ENCODE data around the gene EHBP1. TPM values are rescaled to one million over a fixed set of nuclear protein-coding genes. Genes with fewer than 3 reads are reported as not detected.

The EHBP1 gene
- total RNA-seq (10 to 100 TPM; 14.3 to 20.2 (median 16.9) TPM), polyA plus RNA-seq (10 to 100 TPM in 1 of 3 donors, 1 to 10 TPM in 2; 3.9 to 10.1 (median 5.2) TPM)
- long read RNA-seq, donor 1, partial matches to known transcripts = 1 of 3 reads
- long read RNA-seq, donor 1, other reads (novel, unspliced or antisense) = 1 of 3 reads
- long read RNA-seq, donor 2, full-length matches to known transcripts = 1 of 3 reads
- long read RNA-seq, donor 2, partial matches to known transcripts = 1 of 3 reads
- long read RNA-seq, donor 2, other reads (novel, unspliced or antisense) = 1 of 3 reads

DNA sequence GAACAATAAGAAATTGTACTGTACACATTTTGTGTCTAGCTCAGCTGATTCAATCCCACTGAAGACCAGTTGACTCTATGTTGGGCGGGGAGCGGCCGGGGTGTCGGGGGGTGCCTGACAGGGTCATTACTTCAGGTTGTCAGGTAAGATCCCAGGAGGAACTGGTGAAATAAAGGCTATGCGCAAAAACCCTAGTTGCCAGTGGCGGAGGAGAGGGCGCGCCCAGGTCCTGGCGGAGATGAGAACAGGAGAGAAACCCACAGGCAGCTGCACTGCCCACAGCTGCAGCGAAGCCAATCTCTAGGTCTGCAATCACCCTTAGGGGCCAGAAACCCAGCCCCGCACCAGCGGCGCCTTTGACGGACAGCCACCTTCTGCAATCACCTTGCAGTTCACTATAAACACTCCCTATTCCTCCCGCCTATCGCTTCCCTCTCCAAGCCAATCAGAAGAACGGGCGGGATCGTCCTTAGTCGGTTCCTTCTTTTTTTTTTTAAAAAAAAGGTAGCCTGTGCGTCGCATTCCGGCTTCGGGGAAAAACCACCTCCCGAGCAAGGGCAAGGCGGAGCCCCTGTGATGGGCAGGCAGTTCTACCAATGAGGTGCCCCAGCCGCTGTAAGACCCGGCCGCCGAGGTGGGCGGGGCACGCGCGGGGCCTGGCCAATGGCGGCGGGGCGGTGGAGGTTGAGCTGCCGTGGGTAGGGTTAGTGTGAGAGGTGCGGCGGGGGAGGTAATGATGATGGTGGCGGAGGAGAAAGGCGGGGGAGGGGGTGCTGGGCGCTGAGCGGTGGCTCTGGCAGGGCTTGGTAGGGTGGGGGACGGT lies at the start of gene EHBP1:
EHBP1 (plus strand) TSS at position 707 of the 823 bp plus-strand sequence. CDS start 1,479 bp downstream, outside the sequence.
- DNase-seq = peak; percentile 99
- Histone ChIP-seq H3K36me3 (ENCODE audit: insufficient read depth in 1 of 2, low read depth in 1 of 2) (no peaks in the 10 kb centered on the region), H3K27me3 (ENCODE audit: insufficient read depth in 3 of 3, low read length in 2 of 3) (no peaks in the 10 kb centered on the region), H3K27ac (peak within 1 kb of the TSS; percentile 82), H3K4me1 (peaks cover 25% of the 10 kb centered on the region), H3K4me3 (peak within 1 kb of the TSS; percentile 77), H3K9me3 (no peaks in the 10 kb centered on the region)
- ATAC-seq = peak; percentile 97 to 99 (median 98)
- WGBS, 3 donors = 0 to 1% (median 0%) methylated on average over 39 to 45 of the region's 45 CpGs
- TF ChIP-seq, protein P1, sequence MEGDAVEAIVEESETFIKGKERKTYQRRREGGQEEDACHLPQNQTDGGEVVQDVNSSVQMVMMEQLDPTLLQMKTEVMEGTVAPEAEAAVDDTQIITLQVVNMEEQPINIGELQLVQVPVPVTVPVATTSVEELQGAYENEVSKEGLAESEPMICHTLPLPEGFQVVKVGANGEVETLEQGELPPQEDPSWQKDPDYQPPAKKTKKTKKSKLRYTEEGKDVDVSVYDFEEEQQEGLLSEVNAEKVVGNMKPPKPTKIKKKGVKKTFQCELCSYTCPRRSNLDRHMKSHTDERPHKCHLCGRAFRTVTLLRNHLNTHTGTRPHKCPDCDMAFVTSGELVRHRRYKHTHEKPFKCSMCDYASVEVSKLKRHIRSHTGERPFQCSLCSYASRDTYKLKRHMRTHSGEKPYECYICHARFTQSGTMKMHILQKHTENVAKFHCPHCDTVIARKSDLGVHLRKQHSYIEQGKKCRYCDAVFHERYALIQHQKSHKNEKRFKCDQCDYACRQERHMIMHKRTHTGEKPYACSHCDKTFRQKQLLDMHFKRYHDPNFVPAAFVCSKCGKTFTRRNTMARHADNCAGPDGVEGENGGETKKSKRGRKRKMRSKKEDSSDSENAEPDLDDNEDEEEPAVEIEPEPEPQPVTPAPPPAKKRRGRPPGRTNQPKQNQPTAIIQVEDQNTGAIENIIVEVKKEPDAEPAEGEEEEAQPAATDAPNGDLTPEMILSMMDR (IDR thresholded peaks at IDR 0.05) = no peak
- intact Hi-C loops (cut with DNase I) = loop anchor here (5.0 kb wide), 2 partner anchors 67 to 248 kb away; no protein-coding TSS in a partner anchor

DNA sequence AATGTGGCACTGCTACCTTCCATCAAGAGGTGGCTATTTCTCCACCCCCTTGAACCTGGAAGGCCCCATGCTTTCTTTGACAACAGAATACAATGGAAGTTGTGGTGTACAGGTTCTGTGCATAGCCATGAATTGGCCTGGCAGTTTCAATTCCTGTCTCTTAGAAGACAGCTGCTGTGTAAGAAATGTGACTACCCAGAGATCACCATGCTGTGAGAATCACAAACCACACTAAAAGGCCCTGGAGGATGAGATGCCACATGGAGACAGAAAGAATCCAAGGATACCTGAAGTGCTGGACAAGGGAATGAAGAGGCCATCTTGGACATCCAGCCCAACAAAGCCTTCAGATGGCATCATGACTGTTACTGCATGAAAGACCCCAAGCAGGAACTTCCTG lies 47.7 kb upstream of the EHBP1 start:
- H3K4me3 ChIP-seq = no peak overlapping the region
- no peaks in the 10 kb centered on the region for H3K27me3 ChIP-seq (ENCODE audit: insufficient read depth in 3 of 3, low read length in 2 of 3)
- no peak for DNase-seq
- TF ChIP-seq, protein P1 (IDR thresholded peaks at IDR 0.05) = no peak
- H3K9me3 ChIP-seq = no peaks in the 10 kb centered on the region
- no peak for ATAC-seq
- intact Hi-C loops (cut with DNase I) = no loop called here
- no peak overlapping the region for H3K27ac ChIP-seq
- H3K4me1 ChIP-seq = peaks cover 10% of the 10 kb centered on the region
- no peaks in the 10 kb centered on the region for H3K36me3 ChIP-seq (ENCODE audit: insufficient read depth in 1 of 2, low read depth in 1 of 2)

DNA sequence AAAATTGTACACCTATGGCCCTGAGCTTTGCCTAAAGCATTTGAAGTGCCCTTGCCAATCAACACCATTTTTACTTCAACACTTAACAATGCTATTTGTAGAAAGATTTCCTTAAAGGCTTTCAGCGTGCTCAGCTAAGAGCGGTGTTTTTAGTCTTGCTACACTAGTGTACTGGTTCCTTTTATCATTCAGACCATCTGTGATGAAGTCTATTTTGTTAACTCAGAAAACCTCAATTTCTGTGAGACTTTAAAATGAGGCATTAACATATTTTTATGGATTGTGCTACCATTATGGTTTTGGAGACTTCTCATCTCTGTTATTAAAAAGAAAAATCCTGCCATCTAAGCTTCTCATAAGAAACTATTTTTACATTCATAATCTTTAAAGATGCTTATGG lies 46.6 kb upstream of the EHBP1 start:
- Histone ChIP-seq H3K27ac (no peak overlapping the region), H3K27me3 (ENCODE audit: insufficient read depth in 3 of 3, low read length in 2 of 3) (no peaks in the 10 kb centered on the region), H3K36me3 (ENCODE audit: insufficient read depth in 1 of 2, low read depth in 1 of 2) (no peaks in the 10 kb centered on the region), H3K4me3 (no peak overlapping the region), H3K4me1 (peaks cover 19% of the 10 kb centered on the region), H3K9me3 (no peaks in the 10 kb centered on the region)
- DNase-seq (no peak), ATAC-seq (no peak)
- WGBS, 3 donors = 93 to 99% (median 95%) methylated on average over 2 of the region's 2 CpGs
- intact Hi-C loops (cut with DNase I) = no loop called here
- TF ChIP-seq, protein P1 (IDR thresholded peaks at IDR 0.05) = no peak

DNA sequence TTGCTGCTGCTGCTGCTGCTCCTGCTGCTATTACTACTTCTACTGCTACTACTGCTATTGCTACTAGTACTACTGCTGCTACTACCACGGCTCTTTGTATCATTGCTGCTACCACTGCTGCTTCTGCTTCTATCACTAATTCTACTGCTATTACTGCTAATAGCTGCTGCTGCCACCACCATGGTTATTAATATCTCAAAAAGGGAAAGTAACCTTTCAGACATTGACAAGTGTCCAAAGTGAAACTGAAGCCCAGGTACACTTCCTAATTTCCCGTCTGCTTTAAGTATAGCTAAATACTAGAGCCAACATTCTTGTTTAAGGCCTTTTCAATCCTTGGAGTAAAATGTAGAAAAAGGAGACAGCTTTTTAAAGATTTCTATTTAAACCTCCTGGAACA lies 45.4 kb upstream of the EHBP1 start:
- no peaks in the 10 kb centered on the region for H3K36me3 ChIP-seq (ENCODE audit: insufficient read depth in 1 of 2, low read depth in 1 of 2)
- H3K4me3 ChIP-seq = no peak overlapping the region
- intact Hi-C loops (cut with DNase I) = no loop called here
- H3K27me3 ChIP-seq (ENCODE audit: insufficient read depth in 3 of 3, low read length in 2 of 3) = no peaks in the 10 kb centered on the region
- 27 to 38% (median 38%) methylated on average over 2 of the region's 2 CpGs for WGBS, 3 donors
- ATAC-seq (no peak), DNase-seq (no peak)
- TF ChIP-seq, protein P1 (IDR thresholded peaks at IDR 0.05) = no peak
- no peaks in the 10 kb centered on the region for H3K9me3 ChIP-seq
- peaks cover 19% of the 10 kb centered on the region for H3K4me1 ChIP-seq
- H3K27ac ChIP-seq = no peak overlapping the region
